GM18909 (cell line): ENCODE data around the gene PIK3R5.
A peak's percentile ranks its signal among the peaks of the same experiment; 100 is the strongest.

Experiments
- ATAC-seq: cut with Tn5 transposase; IDR thresholded peaks from one replicate; pipeline ENCODE4 v1.9.1; 2021; ENCODE audit warnings: mild to moderate bottlenecking; ENCODE audit not compliant: unreplicated experiment, poor library complexity

PIK3R5 gene

GRCh38 chr17:8930649-8931048 lies 34.9 kb downstream of the PIK3R5 start:
- ATAC-seq, result no peak

GRCh38 chr17:8928347-8928746 lies 37.2 kb downstream of the PIK3R5 start:
- ATAC-seq, result no peak

GRCh38 chr17:8927395-8927794 lies 38.1 kb downstream of the PIK3R5 start:
- ATAC-seq, result no peak

- no peak for ATAC-seq
Observed at GRCh38 chr17:8925808-8926207, 39.7 kb downstream of the PIK3R5 start.

GRCh38 chr17:8925141-8925540 lies 40.4 kb downstream of the PIK3R5 start:
- no peak for ATAC-seq

- ATAC-seq, result peak; percentile 80
Observed at GRCh38 chr17:8924595-8924994, 40.9 kb downstream of the PIK3R5 start.

- ATAC-seq, result no peak
Observed at GRCh38 chr17:8923762-8924161, 41.7 kb downstream of the PIK3R5 start.

- ATAC-seq, result no peak
Observed at GRCh38 chr17:8922928-8923327, 42.6 kb downstream of the PIK3R5 start.

GRCh38 chr17:8922451-8922850 lies 43.1 kb downstream of the PIK3R5 start:
- no peak for ATAC-seq

- ATAC-seq, result no peak
Observed at GRCh38 chr17:8921147-8921546, 44.4 kb downstream of the PIK3R5 start.

GRCh38 chr17:8918807-8919465 lies 46.6 kb downstream of the PIK3R5 start:
- no peak for ATAC-seq

GRCh38 chr17:8916466-8916865 lies 49.0 kb downstream of the PIK3R5 start:
- ATAC-seq, result no peak

GRCh38 chr17:8914554-8914953 lies 51.0 kb downstream of the PIK3R5 start:
- no peak for ATAC-seq

GRCh38 chr17:8913879-8914278 lies 51.6 kb downstream of the PIK3R5 start:
- no peak for ATAC-seq

- no peak for ATAC-seq
Observed at GRCh38 chr17:8913091-8913490, 52.4 kb downstream of the PIK3R5 start.

GRCh38 chr17:8912084-8912981 lies 53.2 kb downstream of the PIK3R5 start:
- no peak for ATAC-seq

- ATAC-seq, result no peak
Observed at GRCh38 chr17:8910969-8911604, 54.4 kb downstream of the PIK3R5 start.

GRCh38 chr17:8909586-8910270 lies 55.8 kb downstream of the PIK3R5 start:
- no peak for ATAC-seq

- no peak for ATAC-seq
Observed at GRCh38 chr17:8905331-8905730, 60.2 kb downstream of the PIK3R5 start.

- no peak for ATAC-seq
Observed at GRCh38 chr17:8904686-8905085, 60.8 kb downstream of the PIK3R5 start.

- no peak for ATAC-seq
Observed at GRCh38 chr17:8904201-8904600, 61.3 kb downstream of the PIK3R5 start.
